NCI-H128 (cell line): Measurements from ENCODE around the gene TLE2.
"Not testable (repeated sequence)": the region's sequence is repeated elsewhere in the genome, so short reads cannot be mapped to it uniquely, and the experiment has no call there.

Source experiments
- DNase-seq: peaks from one replicate; lab custom pipeline; 2025; ENCODE audit not compliant: unreplicated experiment; lab: John Stamatoyannopoulos, UW

The TLE2 gene

GRCh38 chr19:3038214-3038613 is 9.1 kb upstream of the TLE2 start:
- DNase-seq = no peak

- DNase-seq = not testable (repeated sequence)
These were observed 8.0 kb upstream of the TLE2 start for GRCh38 chr19:3036977-3037544.

DNA sequence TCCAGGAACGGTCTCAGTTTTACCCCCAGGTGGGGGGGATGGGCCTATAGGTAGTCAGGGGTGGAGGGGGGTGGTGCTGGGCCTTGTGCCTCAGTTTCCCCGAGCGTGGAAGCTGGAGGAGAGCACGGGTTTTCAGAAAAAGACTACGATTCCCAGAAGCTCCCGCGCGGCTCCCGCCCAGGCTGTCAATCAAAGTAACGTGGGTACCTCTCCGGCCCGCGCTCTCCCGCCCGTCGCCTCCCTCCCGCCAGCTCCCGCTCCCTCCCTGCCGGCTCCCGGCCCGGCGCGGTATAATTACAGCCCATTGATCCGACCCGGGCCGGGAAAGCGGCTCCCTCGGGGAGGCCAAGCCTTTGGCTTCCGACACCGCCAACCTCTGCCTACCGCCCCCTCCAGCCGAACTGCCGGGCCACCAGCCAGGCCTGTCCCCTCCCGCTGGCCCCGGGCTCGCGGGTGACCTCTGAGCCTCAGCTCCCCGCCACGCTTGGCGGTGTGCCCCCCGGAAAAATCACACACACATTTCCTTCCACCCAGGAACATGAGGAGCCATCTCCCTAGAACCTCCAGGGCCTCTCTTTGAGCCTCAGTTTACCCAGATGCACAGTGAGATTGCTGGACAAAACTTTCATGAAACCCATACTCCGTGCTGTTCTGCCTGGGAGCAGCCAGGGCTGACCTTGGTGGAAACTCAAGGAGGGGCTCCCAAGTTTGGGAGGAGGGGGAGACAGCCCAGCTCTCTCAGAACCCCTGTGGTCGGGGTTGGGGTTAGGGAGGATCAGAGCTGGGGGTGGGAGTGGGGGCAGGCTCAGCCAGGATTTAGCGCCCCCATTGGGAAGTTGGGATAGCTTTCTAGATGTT is 7.3 kb upstream of the TLE2 start:
- DNase-seq = peak; percentile 85

DNA sequence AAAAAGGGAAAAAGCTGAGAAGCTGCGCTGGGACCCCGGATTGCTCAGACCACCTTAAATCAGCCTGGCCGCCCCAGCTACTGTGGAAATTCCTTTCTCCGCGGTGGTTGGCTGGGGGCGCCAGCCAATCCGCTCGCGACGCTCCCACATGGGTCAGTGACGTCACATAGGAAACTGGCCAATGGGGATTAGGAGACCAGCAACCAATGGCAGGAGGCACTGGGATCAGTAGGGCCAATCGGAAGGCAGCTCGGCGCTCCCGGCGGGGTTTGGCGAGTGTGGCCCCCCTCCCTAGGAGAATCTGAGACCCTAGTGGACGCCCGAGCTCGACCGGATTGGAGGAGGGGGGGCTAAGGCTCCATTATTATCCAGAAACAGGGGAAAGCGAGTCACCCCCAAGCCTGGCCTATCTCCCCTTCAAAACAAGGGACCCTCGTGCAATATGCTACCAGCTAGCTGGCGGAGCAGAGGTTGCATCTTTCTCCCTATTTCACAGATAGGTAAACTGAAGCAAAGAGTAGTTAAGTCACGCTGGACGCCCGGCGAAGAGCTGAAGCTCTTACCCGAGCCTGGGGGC is 6.5 kb upstream of the TLE2 start:
- peak; percentile 98 for DNase-seq

- DNase-seq = no peak
These were observed 5.8 kb upstream of the TLE2 start for GRCh38 chr19:3034656-3035541.

- DNase-seq = no peak
These were observed 5.3 kb upstream of the TLE2 start for GRCh38 chr19:3034406-3034655.

DNA sequence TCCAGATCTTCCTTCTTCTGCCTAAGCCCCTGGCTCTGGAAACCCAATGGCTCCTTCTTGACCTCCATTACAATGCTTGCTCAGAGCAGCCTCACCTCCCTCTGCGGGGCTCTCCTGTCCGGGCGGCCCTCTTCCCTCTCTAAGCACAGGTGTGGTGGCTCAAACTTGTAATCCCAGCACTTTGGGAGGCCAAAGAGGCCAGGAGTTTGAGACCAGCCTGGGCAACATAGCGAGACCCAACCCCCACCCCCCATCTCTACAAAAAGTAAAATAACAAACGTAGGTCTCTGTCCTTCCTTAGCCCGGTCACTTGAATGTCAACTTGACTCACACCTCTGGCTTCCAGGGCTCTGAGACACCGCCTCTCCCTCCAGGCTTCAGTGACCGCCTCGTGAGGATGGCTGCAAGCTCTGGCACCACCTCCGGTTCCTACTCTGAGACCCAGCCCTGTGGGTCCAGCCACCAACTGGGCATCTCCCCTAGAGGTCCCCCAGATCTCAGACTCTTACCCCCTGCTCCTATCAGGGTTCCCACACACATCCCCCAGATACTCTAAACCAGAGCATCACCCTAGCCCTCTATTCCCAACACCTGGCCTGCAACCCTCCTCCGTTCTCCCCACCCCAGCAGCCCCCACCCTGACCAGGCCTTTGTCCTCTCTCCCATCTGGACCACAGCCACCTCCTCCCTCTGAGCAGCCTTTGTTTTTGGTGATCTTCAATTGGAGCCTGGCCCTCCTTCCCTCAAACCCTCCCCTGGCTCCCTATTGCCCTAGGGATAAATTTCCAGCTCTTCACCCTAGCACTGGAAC is 4.7 kb upstream of the TLE2 start:
- DNase-seq = no peak

- DNase-seq = no peak
These were observed 2.5 kb upstream of the TLE2 start for GRCh38 chr19:3031607-3031867.

GRCh38 chr19:3028305-3029064 is 595 bp downstream of the TLE2 start:
- DNase-seq = no peak

DNA sequence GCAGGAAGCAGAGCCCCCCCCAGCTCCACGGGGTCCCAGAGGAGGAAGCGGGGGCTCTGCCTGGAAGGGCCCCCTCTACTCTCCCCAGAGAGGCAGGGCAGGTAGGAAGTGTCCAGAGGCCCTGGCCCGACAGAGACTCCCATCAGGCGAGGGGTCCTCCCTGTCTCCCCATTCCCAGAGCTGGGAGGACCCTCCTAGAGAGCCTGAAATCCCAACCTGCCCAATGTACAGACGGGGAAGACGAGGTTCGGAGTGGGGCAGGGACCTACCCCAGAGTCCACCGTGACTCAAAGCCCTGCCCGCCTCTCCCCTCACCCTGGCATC is 1.1 kb downstream of the TLE2 start:
- no peak for DNase-seq

DNA sequence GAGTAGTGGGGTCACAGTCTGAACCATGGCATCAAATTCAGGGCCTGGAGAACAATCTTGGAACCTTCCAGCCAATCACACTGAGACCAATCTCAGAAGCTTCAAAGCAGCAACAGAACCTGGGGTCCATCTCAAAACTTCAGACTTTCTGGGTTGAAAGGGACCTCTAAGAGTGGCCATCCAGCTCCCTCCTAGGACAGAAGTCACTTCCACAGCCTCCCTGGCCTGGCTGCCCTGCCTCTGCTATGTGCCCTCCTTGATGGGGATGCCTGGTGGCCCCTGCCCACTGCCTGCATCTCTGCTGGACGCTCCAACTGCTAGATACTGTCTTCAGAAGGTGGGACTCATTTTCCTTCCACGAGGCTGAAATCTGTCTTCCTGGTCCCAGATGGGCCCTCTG is 1.8 kb downstream of the TLE2 start:
- no peak for DNase-seq

- no peak for DNase-seq
These were observed 2.3 kb downstream of the TLE2 start for GRCh38 chr19:3026768-3027167.

DNA sequence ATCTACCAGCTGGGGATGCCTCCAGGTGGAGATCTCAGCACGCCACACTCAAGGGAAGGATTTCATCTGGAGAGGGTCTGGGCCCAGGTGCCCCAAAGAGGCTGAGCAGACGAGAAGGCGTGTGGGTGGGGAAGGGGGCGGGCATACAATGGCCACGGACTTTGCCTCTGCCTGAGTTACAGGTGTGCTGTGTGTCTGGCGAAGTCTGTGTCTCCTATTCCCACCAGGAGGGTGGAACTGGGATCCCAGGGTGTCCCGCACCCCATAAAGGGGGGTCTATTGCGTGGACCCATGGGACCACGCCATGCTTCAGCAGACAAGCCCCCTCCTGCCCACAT is 3.6 kb downstream of the TLE2 start:
- no peak for DNase-seq

DNA sequence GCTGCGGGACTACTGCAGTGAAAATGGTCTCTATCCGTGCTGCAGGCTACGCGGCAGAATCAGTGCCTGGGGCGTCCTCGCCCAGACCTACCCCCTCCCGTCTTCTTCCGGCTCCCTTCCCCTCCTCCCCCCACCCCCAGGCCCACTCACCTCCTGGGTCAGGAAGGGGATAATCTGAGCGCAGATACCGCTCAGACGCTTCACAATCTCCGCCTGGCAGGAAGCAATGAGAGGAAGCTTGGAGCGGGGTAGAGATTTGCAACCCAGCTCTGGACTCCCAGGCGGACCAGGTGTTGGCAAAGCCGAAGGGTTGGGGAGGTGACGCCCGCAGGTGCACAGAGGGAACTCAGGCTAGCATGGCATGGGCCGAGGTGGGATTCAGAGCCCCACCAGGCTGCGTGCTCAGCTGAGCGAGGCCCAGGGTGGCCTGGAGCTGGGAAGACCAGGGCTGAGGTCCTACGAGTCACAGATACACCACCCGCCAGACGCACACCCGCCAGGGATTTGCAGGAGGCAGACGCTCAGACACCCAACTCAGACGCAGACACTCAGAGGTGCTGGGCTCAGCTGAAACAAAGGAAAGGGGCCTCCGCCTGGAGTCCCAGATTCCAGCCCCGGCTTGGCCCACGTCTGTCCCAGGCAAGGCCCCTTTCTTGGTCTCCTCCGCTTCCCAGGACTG is 4.1 kb downstream of the TLE2 start:
- no peak for DNase-seq

DNA sequence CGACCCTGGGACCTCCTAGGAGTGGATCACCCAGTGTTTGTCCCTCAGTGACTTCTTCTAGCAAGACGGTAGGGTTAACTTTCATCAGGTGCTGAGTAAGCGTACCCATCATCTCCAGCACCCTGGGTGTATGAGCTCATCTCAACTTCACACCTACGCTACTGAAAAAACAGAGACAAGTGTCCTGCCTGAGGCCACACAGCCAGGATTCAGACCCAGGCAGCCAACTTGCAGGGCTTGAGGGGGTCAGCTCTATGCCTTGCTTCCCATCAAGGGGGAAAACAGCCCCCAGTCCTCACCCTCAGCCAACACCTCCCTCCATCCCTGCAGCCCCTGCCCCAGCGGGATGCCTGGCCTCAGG is 4.6 kb downstream of the TLE2 start:
- no peak for DNase-seq

DNA sequence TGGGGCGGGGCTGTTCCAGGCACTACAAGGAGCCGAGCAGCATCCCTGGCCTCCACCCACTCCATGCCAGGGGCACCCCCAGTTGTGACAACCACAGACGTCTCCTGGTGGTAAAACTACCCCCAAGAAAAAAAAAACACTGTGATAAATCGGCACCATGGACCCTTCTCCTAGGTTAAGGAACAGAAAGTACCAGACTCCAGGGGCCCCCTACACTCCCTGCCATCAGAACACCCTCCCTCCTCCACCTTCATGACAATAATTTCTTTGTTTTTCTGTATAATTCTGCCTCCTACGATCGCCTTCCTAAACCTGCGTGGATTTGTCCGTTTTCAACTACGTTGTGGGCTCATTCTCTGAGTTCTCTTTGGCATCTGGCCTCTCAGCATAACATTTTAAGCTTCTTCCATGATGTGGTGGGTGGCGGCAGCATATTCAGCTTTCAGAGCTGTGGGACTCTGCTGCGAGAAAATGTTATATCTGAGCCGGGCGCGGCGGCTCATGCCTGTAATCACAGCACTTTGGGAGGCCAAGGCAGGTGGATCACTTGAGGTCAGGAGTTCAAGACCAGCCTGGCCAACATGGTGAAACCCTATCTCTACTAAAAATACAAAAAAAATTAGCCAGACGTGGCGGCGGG is 8.6 kb downstream of the TLE2 start:
- no peak for DNase-seq

GRCh38 chr19:3019211-3019854 is 9.7 kb downstream of the TLE2 start:
- DNase-seq = no peak

GRCh38 chr19:3017923-3018322 is 11.2 kb downstream of the TLE2 start:
- DNase-seq = no peak
